OCI-LY3 (cell line): ENCODE results near the gene NOVA2.

Experiments used
- H2AFZ ChIP-seq: fragments of 200-600, 300-600 bp; shearing (Covaris generic); 2 replicates; pipeline ENCODE4 v1.6.0; 2014; ENCODE audit warnings: antibody characterized with exemption, low read depth, low read length
- H3K27ac ChIP-seq: fragments of 200-600, 300-600 bp; sonication (generic); 2 replicates; pipeline ENCODE4 v1.5.1; 2014; ENCODE audit warnings: mild to moderate bottlenecking, low read length, moderate library complexity, mixed read lengths
- H3K27me3 ChIP-seq: fragments of 200-600, 300-600 bp; sonication (generic); 2 replicates; pipeline ENCODE4 v1.6.1; 2014; ENCODE audit warnings: low read depth, low read length, mixed read lengths
- H3K36me3 ChIP-seq: fragments of 200-600, 300-600 bp; sonication (generic); replicated peaks from 2 replicates; pipeline ENCODE3; 2014; ENCODE audit warnings: low read depth, low read length, mixed read lengths
- H3K4me1 ChIP-seq: fragments of 300-600, 200-600 bp; sonication (generic); 2 replicates; pipeline ENCODE4 v1.6.1; 2014; ENCODE audit warnings: low read length, mixed read lengths
- H3K4me2 ChIP-seq: fragments of 200-600, 300-600 bp; sonication (generic); 2 replicates; pipeline ENCODE4 v1.6.1; 2014; ENCODE audit warnings: low read length, mixed read lengths
- H3K4me3 ChIP-seq: fragments of 300-600, 200-600 bp; sonication (generic); 2 replicates; pipeline ENCODE4 v1.5.1; 2014; ENCODE audit warnings: antibody characterized with exemption, mild to moderate bottlenecking, low read length, moderate library complexity
- H3K79me2 ChIP-seq: fragments of 300-600, 200-600 bp; shearing (Covaris generic); 2 replicates; pipeline ENCODE4 v1.6.1; 2014; ENCODE audit warnings: mild to moderate bottlenecking, low read length, mixed read lengths
- H3K9ac ChIP-seq: fragments of 300-600, 200-600 bp; shearing (Covaris generic); 2 replicates; pipeline ENCODE4 v1.6.0; 2014; ENCODE audit warnings: mild to moderate bottlenecking, low read length, moderate library complexity
- H3K9me3 ChIP-seq: fragments of 200-600, 300-600 bp; shearing (Covaris generic); 2 replicates; pipeline ENCODE4 v1.6.1; 2014; ENCODE audit warnings: low read length, mixed read lengths; ENCODE audit not compliant: insufficient read depth
- H4K20me1 ChIP-seq: fragments of 200-600, 300-600 bp; sonication (generic); 2 replicates; pipeline ENCODE4 v1.6.1; 2016; ENCODE audit warnings: low read length, mixed read lengths; ENCODE audit not compliant: insufficient read depth
- EZH2phosphoT487 ChIP-seq: fragments of 200-600 bp; shearing (Covaris generic); IDR thresholded peaks from 2 replicates; pipeline ENCODE4 v1.6.1; 2018; ENCODE audit warnings: antibody characterized with exemption, mixed run types, low read depth
- TF ChIP-seq, protein P1 (sequence below): fragments of 200-600, 300-600 bp; sonication (generic); IDR thresholded peaks from 2 replicates; pipeline ENCODE4 v1.5.1; 2014; ENCODE audit warnings: antibody characterized with exemption, low read length, low read depth

The NOVA2 gene

DNA sequence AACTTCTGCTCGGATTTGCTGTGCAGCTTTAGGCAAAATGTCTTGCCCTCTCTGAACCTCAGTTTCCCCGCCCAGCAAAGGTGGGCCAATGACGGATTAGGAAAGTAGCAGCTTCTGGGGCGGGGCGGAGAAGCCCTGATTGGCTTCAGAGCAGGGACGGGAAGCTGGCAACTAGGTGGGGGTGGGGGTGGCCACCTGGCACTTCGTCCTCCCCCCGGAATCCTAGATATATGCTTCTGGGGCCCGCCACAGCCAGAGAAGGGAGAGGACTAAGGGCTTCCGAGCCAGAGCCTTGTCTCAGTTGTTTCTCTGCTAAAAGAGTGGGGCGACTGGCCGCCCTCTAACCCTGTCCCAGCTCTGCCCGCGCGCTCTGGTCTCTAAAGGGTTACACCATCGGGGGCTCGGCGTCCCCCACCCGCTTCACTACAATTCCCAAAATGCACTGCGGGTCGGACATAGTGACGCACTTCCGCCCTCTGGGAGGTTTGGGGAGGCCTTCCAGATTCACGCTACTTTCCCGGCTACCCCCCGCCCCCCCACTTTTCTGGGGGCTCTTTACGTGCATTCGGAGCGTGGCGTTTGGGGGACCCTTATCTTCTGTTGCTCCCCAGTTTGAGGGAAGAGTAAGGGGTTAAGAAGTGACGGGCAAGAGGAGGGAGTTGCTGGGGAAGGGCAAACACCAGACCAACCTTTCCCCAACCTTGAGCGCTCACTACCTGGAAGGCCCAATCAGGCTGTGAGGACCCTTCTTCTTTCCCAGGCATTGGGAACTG, 87.1 kb downstream of the NOVA2 start:
- Histone ChIP-seq H3K4me2 (peak overlapping the region; percentile 83), H3K79me2 (peaks cover 21% of the 10 kb centered on the region), H3K4me1 (peaks cover 26% of the 10 kb centered on the region), H3K27ac (peak overlapping the region; percentile 79), H3K27me3 (no peaks in the 10 kb centered on the region), H4K20me1 (no peaks in the 10 kb centered on the region), H3K9me3 (no peaks in the 10 kb centered on the region), H2AFZ (peak overlapping the region; percentile 86), H3K36me3 (peaks cover 11% of the 10 kb centered on the region), H3K4me3 (peak overlapping the region; percentile 83), H3K9ac (peak overlapping the region; percentile 85)
- TF ChIP-seq, protein P1, sequence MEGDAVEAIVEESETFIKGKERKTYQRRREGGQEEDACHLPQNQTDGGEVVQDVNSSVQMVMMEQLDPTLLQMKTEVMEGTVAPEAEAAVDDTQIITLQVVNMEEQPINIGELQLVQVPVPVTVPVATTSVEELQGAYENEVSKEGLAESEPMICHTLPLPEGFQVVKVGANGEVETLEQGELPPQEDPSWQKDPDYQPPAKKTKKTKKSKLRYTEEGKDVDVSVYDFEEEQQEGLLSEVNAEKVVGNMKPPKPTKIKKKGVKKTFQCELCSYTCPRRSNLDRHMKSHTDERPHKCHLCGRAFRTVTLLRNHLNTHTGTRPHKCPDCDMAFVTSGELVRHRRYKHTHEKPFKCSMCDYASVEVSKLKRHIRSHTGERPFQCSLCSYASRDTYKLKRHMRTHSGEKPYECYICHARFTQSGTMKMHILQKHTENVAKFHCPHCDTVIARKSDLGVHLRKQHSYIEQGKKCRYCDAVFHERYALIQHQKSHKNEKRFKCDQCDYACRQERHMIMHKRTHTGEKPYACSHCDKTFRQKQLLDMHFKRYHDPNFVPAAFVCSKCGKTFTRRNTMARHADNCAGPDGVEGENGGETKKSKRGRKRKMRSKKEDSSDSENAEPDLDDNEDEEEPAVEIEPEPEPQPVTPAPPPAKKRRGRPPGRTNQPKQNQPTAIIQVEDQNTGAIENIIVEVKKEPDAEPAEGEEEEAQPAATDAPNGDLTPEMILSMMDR, result no peak
- no peak for TF ChIP-seq EZH2phosphoT487

DNA sequence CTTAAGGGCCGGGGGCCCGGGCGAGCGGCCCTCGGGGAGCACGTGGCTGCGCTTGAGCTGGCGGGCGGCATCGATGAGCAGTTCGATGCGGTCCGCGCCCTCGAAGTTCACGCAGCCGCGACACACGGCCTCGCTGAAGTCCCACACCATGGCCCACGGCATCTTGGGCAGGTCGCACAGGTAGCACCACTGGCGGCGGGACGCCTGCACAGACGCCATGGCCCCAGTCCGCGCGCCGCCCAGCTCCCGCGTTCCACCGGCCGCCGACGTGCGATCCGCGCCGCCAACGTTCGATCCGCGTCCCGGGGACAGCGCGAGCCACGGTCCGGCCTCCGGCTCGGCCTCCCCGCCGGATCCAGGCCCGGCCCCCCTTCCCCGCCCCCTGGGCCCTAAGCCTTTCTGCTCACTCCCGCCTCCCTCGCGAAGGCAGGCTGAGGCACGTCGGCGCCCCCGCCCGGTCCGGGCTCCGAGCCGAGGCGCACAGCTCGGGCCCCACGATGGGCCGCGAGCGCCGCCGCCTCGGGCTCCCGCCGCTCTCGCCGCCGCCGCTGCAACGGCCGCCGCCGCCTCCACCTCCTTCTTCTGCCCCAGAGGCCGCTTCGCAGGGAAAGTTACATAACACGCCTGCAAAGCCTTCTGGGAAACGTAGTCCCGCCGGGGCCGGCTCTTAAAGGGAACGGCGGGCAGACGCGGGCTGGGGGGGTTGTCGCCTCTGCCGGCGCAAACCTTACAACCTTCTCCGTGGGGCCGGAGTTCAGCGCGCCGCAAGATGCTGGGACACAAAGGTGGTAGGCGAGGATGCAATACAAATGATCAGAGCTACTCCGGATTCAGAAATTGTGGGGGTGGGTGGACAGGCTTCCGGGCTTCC, 87.9 kb downstream of the NOVA2 start, which contains the start of gene IRF2BP1:
Gene IRF2BP1, minus strand, starts transcription at position 586 of the 871 bp plus-strand sequence. Its CDS starts 367 bp downstream, at position 219.
- TF ChIP-seq, protein P1, result no peak
- TF ChIP-seq EZH2phosphoT487, result no peak
- Histone ChIP-seq H3K27me3 (no peaks in the 10 kb centered on the region), H3K4me1 (peaks cover 33% of the 10 kb centered on the region), H3K36me3 (peaks cover 11% of the 10 kb centered on the region), H3K79me2 (peaks cover 21% of the 10 kb centered on the region), H4K20me1 (no peaks in the 10 kb centered on the region), H3K4me3 (peak within 1 kb of the TSS; percentile 83), H3K9ac (peak within 1 kb of the TSS; percentile 85), H3K27ac (peak within 1 kb of the TSS; percentile 79), H3K9me3 (no peaks in the 10 kb centered on the region), H2AFZ (peak within 1 kb of the TSS; percentile 86), H3K4me2 (peak within 1 kb of the TSS; percentile 83)

- Histone ChIP-seq H4K20me1 (no peaks in the 10 kb centered on the region), H3K4me3 (peak overlapping the region; percentile 83), H3K9me3 (no peaks in the 10 kb centered on the region), H2AFZ (no peak overlapping the region), H3K27ac (peak overlapping the region; percentile 79), H3K79me2 (peaks cover 21% of the 10 kb centered on the region), H3K4me1 (peaks cover 33% of the 10 kb centered on the region), H3K36me3 (peaks cover 11% of the 10 kb centered on the region), H3K4me2 (peak overlapping the region; percentile 83), H3K9ac (peak overlapping the region; percentile 85), H3K27me3 (no peaks in the 10 kb centered on the region)
- TF ChIP-seq, protein P1, result no peak
- no peak for TF ChIP-seq EZH2phosphoT487
Observed at GRCh38 chr19:45884682-45885555, 88.7 kb downstream of the NOVA2 start.
